ENCODE results near the gene DOC2B. TPM values are rescaled to one million over a fixed set of nuclear protein-coding genes. Genes with fewer than 3 reads are reported as not detected.

DOC2B gene
- polyA plus RNA-seq, 1 of the 3 experiments (the other 2 are of a cell fraction): 0.16 TPM

- H3K4me1 ChIP-seq (ENCODE audit: control insufficient read depth in 1 of 2, insufficient read depth in 2 of 2, low read depth in 1 of 2, low read length in 1 of 2): no peaks in the 10 kb centered on the region
- TF ChIP-seq TEAD4 (IDR thresholded peaks at IDR 0.05; ENCODE audit: borderline replicate concordance, insufficient read depth) (no peak), NFIC (IDR thresholded peaks at IDR 0.05; ENCODE audit: borderline replicate concordance) (no peak), TAF1 (IDR thresholded peaks at IDR 0.05; ENCODE audit: borderline replicate concordance, low read depth, low read length) (no peak), EZH2phosphoT487 (IDR thresholded peaks at IDR 0.05; ENCODE audit: borderline replicate concordance, low read depth) (no peak), GATA2 (CRISPR knock-in tag; IDR thresholded peaks at IDR 0.05) (no peak), TCF12 (IDR thresholded peaks at IDR 0.05) (no peak), REST (IDR thresholded peaks at IDR 0.05; ENCODE audit: low read depth, low read length) (no peak), IRF3 (IDR thresholded peaks at IDR 0.05; ENCODE audit: low read depth, low read length) (no peak), RFX5 (IDR thresholded peaks at IDR 0.05; ENCODE audit: low read length) (no peak), MXI1 (IDR thresholded peaks at IDR 0.05; ENCODE audit: low read depth, low read length) (no peak), MAX (IDR thresholded peaks at IDR 0.05; ENCODE audit: low read depth) (no peak), MEF2A (IDR thresholded peaks at IDR 0.05; ENCODE audit: borderline replicate concordance, low read depth) (no peak), ELF1 (IDR thresholded peaks at IDR 0.05) (no peak), FOSL2 (IDR thresholded peaks at IDR 0.05; ENCODE audit: borderline replicate concordance, low read depth) (no peak), RXRA (IDR thresholded peaks at IDR 0.05; ENCODE audit: borderline replicate concordance, low read depth) (no peak), POLR2AphosphoS5 (IDR thresholded peaks at IDR 0.05; ENCODE audit: low read depth, low read length) (no peak), USF2 (IDR thresholded peaks at IDR 0.05; ENCODE audit: borderline replicate concordance, low read depth, low read length) (no peak)
- H3K9ac ChIP-seq: no peak overlapping the region
- H3K4me3 ChIP-seq (ENCODE audit: low read depth in 2 of 2, low read length in 1 of 2): no peak overlapping the region
- no peaks in the 10 kb centered on the region for H4K20me1 ChIP-seq (ENCODE audit: insufficient read depth)
- no peaks in the 10 kb centered on the region for H3K79me2 ChIP-seq (ENCODE audit: insufficient read depth)
- H2AFZ ChIP-seq (ENCODE audit: low read depth): no peak overlapping the region
- H3K27me3 ChIP-seq (ENCODE audit: insufficient read depth): no peaks in the 10 kb centered on the region; the same call in 1 of the 2 replicates
- 72% methylated on average over 10 of the region's 15 CpGs for WGBS (ENCODE audit: low lambda C conversion rate)
- ChIA-PET POLR2A (no interaction called here), CTCF (interaction anchor here (0.6 kb wide), 1 partner anchor 252 kb away, joined by 3 read pairs; no protein-coding TSS in a partner anchor)
- H3F3A ChIP-seq (replicated peaks; ENCODE audit: insufficient read depth): no peaks in the 10 kb centered on the region
- H3K9me3 ChIP-seq: no peaks in the 10 kb centered on the region
- DNase-seq: no peak
- no peak overlapping the region for H3K4me2 ChIP-seq
- H3K9me2 ChIP-seq: no peaks in the 10 kb centered on the region
- no peak overlapping the region for H3K27ac ChIP-seq (ENCODE audit: low read depth in 2 of 2, low read length in 1 of 2)
- no peaks in the 10 kb centered on the region for H3K36me3 ChIP-seq (replicated peaks in 1 of 2; ENCODE audit: control insufficient read depth in 1 of 2, insufficient read depth in 2 of 2, low read length in 1 of 2)
Measured at GRCh38 chr17:159609-160008, 21.8 kb downstream of the DOC2B start.
